Mesodermal cell (in vitro differentiated cells): Measurements from ENCODE around the gene ZNF287. TPM values are rescaled to one million over a fixed set of nuclear protein-coding genes. Genes with fewer than 3 reads are reported as not detected.

Experiments
- H3K27ac ChIP-seq: 2 replicates; pipeline ENCODE4 v1.7.0; 2013; ENCODE audit warnings: mild to moderate bottlenecking, low read depth, low read length, moderate library complexity; ENCODE audit not compliant: severe bottlenecking
- H3K36me3 ChIP-seq: 2 replicates; pipeline ENCODE4 v1.7.1; 2013; ENCODE audit warnings: mild to moderate bottlenecking, low read length, moderate library complexity; ENCODE audit not compliant: control insufficient read depth, insufficient read depth
- H3K4me1 ChIP-seq: one replicate; pipeline ENCODE4 v1.7.1; 2013; ENCODE audit warnings: mild to moderate bottlenecking, low read length; ENCODE audit not compliant: insufficient read depth, control insufficient read depth, poor library complexity, severe bottlenecking
- H3K4me3 ChIP-seq: 2 replicates; pipeline ENCODE4 v1.7.0; 2013; ENCODE audit warnings: low read length, control low read depth, mild to moderate bottlenecking; ENCODE audit not compliant: insufficient read depth, poor library complexity, severe bottlenecking; ENCODE audit errors: extremely low read depth
- H3K9me3 ChIP-seq: 2 replicates; pipeline ENCODE4 v1.7.1; 2013; ENCODE audit warnings: mild to moderate bottlenecking, low read length, moderate library complexity; ENCODE audit not compliant: control insufficient read depth
- WGBS, 2 experiments: methylation state at CpG; one replicate each; pipeline ENCODE4 v1.1.5; 2013; ENCODE audit warnings: missing lambda C conversion rate in 2 of 2; ENCODE audit not compliant: insufficient coverage in 2 of 2; 5-methylcytosine and 5-hydroxymethylcytosine counted together
- polyA plus RNA-seq, 2 experiments: library from polyadenylated mRNA; stranded (reverse); fragments of 50-300 nt; gene quantifications; one replicate each; pipeline ENCODE4 v1.2.3, GENCODE V29; 2013

ZNF287 gene
- polyA plus RNA-seq (2013, experiment 1 of 2) = 11.0 TPM
- polyA plus RNA-seq (2013, experiment 2 of 2) = 12.4 TPM

DNA sequence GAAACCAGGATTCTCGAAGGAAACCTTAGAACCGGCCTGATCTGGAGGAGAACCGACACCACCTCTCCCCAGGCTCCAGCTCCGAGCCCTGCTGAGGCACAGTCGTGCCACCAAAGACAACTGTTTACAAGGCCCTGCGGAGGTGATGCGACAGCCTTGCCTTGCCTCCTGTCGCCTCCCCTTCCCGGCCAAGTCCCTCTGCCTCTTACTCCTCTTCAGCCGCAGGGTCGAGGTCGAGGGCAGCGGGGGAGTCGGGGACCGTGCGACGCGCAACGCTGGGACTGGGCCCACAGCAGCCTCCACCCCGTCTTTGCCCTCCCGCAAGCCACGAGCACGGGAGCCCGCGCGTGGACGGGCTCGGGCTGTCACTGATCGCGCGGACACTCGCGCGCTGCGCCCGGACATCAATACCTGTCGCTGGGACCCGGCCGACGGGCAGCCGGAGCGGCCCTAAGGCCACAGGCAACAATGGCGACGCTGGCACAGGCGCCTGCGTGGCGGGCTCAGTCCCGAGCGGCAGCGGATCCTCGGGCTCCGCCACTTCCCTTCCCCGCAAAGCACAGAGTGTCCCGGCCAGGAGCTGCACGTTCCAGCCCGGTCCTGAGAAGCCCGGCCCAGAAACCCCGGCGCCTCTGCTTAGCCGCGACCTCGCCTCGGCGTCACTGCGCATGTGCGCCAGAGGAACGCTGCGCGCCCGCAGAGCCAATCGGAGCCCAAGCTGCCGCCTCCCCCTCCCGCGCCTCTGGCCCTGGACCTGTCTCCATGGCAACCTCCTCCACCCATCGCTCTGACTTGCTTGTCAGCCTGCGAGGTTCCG, at the start of gene ZNF287:
TSS of gene ZNF287 (minus strand) at position 664 of the 817 bp plus-strand sequence. CDS start 1,473 bp downstream, outside the sequence.
- 4 to 5% methylated on average over 63 to 76 of the region's 77 CpGs for WGBS, 2 experiments
- Histone ChIP-seq H3K4me3 (peak within 1 kb of the TSS; percentile 68), H3K4me1 (no peaks in the 10 kb centered on the region), H3K27ac (no peak within 1 kb of the TSS), H3K9me3 (no peaks in the 10 kb centered on the region), H3K36me3 (peaks cover 19% of the 10 kb centered on the region)

- Histone ChIP-seq H3K9me3 (peaks cover 35% of the 10 kb centered on the region), H3K27ac (no peak overlapping the region), H3K4me1 (no peaks in the 10 kb centered on the region), H3K4me3 (no peak overlapping the region), H3K36me3 (peaks cover 8% of the 10 kb centered on the region)
- 95% methylated on average over 42 to 45 of the region's 53 CpGs for WGBS, 2 experiments
Measured at GRCh38 chr17:16617481-16618060, 48.6 kb upstream of the ZNF287 start.

DNA sequence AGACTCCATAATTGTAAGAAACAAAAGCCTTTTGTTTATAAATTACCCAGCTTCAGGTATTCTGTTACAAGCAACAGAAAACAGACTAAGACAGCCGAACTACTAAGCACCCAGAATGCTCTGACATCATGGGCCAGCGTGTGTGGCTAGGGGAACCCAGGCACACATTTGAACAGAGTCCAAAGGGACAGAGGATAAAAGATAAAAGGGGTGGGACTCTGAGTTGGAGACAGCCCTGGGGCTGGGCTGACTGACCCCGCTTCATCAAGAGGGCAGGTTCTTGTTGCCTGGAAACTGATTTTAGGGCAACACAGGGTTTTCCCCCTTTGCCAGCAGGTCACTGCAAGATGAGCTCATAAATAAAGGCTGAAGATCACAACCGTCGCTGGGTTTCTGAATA, 30.5 kb upstream of the ZNF287 start:
- 81 to 93% methylated on average over 3 to 4 of the region's 5 CpGs for WGBS, 2 experiments
- H3K4me3 ChIP-seq = no peak overlapping the region
- no peaks in the 10 kb centered on the region for H3K4me1 ChIP-seq
- no peaks in the 10 kb centered on the region for H3K9me3 ChIP-seq
- H3K36me3 ChIP-seq = no peaks in the 10 kb centered on the region
- H3K27ac ChIP-seq = no peak overlapping the region

- WGBS, 2 experiments = 80 to 83% methylated on average over 1 of the region's 2 CpGs
- H3K9me3 ChIP-seq = no peaks in the 10 kb centered on the region
- no peak overlapping the region for H3K4me3 ChIP-seq
- no peaks in the 10 kb centered on the region for H3K4me1 ChIP-seq
- H3K36me3 ChIP-seq = no peaks in the 10 kb centered on the region
- no peak overlapping the region for H3K27ac ChIP-seq
Measured at GRCh38 chr17:16593356-16594102, 24.5 kb upstream of the ZNF287 start.

DNA sequence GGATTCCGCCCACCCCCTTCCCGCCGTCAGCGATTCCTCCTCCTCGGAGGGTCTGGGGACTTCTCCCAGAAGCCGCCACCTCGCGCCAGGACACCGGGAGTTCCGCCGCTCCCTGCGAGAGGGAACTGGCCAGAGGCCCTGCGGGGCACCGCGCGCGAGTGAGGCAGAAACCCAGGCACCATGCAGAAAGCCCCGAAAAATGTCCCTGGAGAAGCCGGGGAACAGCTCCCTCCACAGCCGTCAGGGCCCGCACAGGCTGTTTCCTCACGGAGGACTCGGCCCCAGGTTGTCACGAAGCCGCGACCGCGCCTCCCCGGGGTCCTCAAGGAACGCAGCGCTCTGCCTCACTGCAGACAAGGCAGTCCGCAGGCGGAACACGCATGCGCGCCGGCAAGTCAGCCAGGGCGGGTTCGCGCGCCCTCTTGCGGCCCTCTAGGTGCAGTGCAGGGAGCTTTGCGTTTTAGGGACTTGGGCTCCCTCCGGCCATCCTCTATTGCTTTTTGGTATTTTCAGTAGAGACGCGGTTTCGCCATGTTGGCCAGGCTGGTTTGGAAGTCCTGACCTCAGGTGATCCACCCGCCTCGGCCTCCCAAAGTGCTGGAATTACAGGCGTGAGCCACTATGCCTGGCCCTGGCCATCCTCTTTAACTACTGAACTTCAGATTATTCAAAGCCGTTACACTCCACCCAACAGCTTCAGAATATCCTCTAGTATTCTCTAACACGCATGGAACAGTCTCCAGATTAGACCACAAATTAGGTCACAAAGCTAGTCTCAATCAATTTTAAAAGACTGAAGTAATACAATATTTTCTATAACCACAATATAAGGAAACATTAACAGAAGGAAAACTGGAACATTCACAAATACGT, 20.3 kb upstream of the ZNF287 start:
- Histone ChIP-seq H3K4me1 (no peaks in the 10 kb centered on the region), H3K36me3 (no peaks in the 10 kb centered on the region), H3K4me3 (peak overlapping the region; percentile 54), H3K27ac (peak overlapping the region; percentile 37), H3K9me3 (no peaks in the 10 kb centered on the region)
- WGBS, 2 experiments = 4 to 9% methylated on average over 43 to 47 of the region's 53 CpGs

GRCh38 chr17:16585796-16586195, 16.8 kb upstream of the ZNF287 start:
- 94 to 100% methylated on average over 2 to 4 of the region's 4 CpGs for WGBS, 2 experiments
- no peak overlapping the region for H3K27ac ChIP-seq
- H3K36me3 ChIP-seq = no peaks in the 10 kb centered on the region
- no peak overlapping the region for H3K4me3 ChIP-seq
- H3K9me3 ChIP-seq = no peaks in the 10 kb centered on the region
- no peaks in the 10 kb centered on the region for H3K4me1 ChIP-seq

DNA sequence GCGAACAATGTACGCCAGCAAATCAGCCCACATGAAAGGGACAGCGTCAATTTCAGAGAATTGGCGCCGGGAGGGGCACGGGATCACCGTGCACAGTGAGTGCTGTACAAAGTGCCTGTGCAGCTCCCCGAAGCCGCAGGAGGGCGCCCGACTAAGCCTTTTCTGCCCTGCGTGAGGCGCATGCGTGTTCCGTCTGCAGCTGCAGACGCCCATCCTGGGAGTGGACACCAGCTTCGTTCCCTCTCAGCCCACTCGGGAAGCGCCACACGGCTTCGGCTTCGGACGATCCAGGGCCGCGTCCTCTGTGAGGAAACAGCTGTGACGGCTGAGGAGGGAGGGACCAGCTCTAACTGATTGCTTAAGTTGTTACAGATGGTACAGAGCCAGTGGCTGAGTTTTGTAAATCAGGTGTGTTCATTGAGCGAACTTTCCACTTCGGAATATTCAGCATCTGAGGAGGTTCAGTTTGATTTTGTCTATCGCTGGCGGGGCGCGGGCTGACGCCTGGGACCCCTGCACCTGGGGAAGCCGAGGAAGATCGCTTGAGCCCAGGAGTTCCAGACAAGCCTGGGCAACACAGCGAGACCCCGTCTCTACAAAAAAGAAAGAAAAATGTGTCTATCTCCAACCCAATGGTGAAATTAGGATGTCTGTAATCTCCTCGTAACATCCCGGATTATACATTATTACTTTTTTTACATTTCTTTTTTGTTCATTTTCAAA, 15.4 kb upstream of the ZNF287 start:
- no peaks in the 10 kb centered on the region for H3K36me3 ChIP-seq
- H3K4me1 ChIP-seq = no peaks in the 10 kb centered on the region
- no peak overlapping the region for H3K27ac ChIP-seq
- no peaks in the 10 kb centered on the region for H3K9me3 ChIP-seq
- WGBS, 2 experiments = 46 to 56% methylated on average over 35 to 37 of the region's 39 CpGs
- H3K4me3 ChIP-seq = no peak overlapping the region

GRCh38 chr17:16583781-16584180, 14.8 kb upstream of the ZNF287 start:
- Histone ChIP-seq H3K4me1 (no peaks in the 10 kb centered on the region), H3K27ac (no peak overlapping the region), H3K4me3 (no peak overlapping the region), H3K9me3 (no peaks in the 10 kb centered on the region), H3K36me3 (no peaks in the 10 kb centered on the region)
- WGBS, 2 experiments = 93 to 94% methylated on average over 4 of the region's 7 CpGs

GRCh38 chr17:16573466-16573865, 4.5 kb upstream of the ZNF287 start:
- Histone ChIP-seq H3K9me3 (no peaks in the 10 kb centered on the region), H3K4me1 (no peaks in the 10 kb centered on the region), H3K36me3 (no peaks in the 10 kb centered on the region), H3K27ac (no peak overlapping the region), H3K4me3 (no peak overlapping the region)
- WGBS, 2 experiments = 75 to 85% methylated on average over 2 of the region's 2 CpGs
